ENCODE data around the gene C19orf47.

- TF ChIP-seq CTCF (IDR thresholded peaks at IDR 0.05; ENCODE audit: insufficient read depth, low read length, poor library complexity, severe bottlenecking) (no peak), EZH2phosphoT487 (conservative IDR thresholded peaks at IDR 0.05; ENCODE audit: low read length) (no peak)
These were observed at the start of gene C19orf47, which contains the start of gene PLD3 for GRCh38 chr19:40348125-40348913.

Data from SU-DHL-6 (cell line).